Duodenal mucosa (tissue), 2 donors: ENCODE results near the gene CCDC188.

ENCODE experiments used
- H3K27ac ChIP-seq: one replicate; pipeline ENCODE4 v1.7.0; 2013; ENCODE audit warnings: low read depth, low read length
- H3K27me3 ChIP-seq, 2 donors: one replicate each; pipeline ENCODE4 v1.7.0; 2013; ENCODE audit warnings: low read length in 2 of 2, control low read depth in 1 of 2; ENCODE audit not compliant: insufficient read depth in 2 of 2, control insufficient read depth in 1 of 2
- H3K36me3 ChIP-seq, 2 donors: one replicate each; pipeline ENCODE4 v1.7.0; 2013; ENCODE audit warnings: low read length in 2 of 2, control low read depth in 1 of 2; ENCODE audit not compliant: insufficient read depth in 2 of 2, control insufficient read depth in 1 of 2
- H3K4me1 ChIP-seq, 2 donors: one replicate each; pipeline ENCODE4 v1.7.0; 2013; ENCODE audit warnings: low read length in 2 of 2, control low read depth in 1 of 2; ENCODE audit not compliant: insufficient read depth in 2 of 2, control insufficient read depth in 1 of 2
- H3K4me3 ChIP-seq, 2 donors: one replicate each; pipeline ENCODE4 v1.7.0; 2013; ENCODE audit warnings: low read length in 2 of 2, low read depth in 1 of 2
- H3K9ac ChIP-seq, 2 donors: one replicate each; pipeline ENCODE4 v1.7.0; 2013; ENCODE audit warnings: low read length in 2 of 2, low read depth in 1 of 2
- H3K9me3 ChIP-seq, 2 donors: one replicate each; pipeline ENCODE4 v1.7.0; 2013; ENCODE audit warnings: low read length in 2 of 2, control low read depth in 1 of 2; ENCODE audit not compliant: control insufficient read depth in 1 of 2

Gene CCDC188

DNA sequence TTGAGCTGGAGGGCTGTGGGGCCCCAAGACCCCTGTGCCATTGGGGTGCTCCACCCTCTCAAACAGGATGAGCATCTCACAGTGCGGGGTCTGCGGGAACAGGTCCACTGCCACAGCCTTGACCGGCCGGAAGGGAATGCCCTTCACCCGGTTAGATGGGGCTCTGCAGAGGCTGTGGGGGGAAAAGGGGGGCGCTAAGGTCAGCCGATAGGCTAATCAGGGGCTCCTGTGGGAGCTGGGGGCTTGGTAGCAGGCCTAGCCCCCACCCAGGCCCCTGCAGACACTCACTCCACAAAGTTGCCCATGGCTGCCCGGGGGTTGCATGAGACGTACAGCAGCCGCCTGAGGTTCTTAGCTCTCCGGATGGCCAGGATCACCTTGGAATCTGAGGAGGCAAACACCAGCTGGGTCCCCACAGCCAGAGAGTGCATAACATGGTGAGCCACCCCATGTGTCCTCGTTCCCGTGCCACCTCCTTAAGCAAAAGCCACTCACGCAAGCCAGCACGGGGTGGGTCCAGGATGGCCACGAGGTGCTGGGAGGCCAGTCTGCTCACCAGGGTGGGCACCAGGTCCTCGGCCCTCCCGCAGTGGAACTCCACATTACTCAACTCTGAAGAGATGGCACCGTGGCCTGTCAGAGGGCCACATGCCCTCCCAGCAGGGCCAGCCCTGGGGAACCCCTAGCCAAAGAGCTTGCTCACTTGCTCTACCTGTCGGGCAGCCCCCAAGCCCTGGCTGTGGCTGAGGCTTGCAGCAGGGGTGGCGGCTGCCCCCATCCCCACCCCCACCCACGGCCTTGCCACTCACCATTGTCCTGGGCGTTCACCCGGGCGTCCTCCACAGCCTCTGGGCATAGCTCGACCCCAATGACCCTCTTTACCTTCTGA lies 38.0 kb downstream of the CCDC188 start:
- Histone ChIP-seq H3K27me3 (no peaks in the 10 kb centered on the region), H3K4me3 (no peak overlapping the region), H3K27ac (no peak overlapping the region), H3K9ac (no peak overlapping the region), H3K9me3 (no peaks in the 10 kb centered on the region), H3K36me3 (peaks cover 20 to 75% of the 10 kb centered on the region in 2 donors), H3K4me1 (peaks cover 12 to 13% of the 10 kb centered on the region in 2 donors)

DNA sequence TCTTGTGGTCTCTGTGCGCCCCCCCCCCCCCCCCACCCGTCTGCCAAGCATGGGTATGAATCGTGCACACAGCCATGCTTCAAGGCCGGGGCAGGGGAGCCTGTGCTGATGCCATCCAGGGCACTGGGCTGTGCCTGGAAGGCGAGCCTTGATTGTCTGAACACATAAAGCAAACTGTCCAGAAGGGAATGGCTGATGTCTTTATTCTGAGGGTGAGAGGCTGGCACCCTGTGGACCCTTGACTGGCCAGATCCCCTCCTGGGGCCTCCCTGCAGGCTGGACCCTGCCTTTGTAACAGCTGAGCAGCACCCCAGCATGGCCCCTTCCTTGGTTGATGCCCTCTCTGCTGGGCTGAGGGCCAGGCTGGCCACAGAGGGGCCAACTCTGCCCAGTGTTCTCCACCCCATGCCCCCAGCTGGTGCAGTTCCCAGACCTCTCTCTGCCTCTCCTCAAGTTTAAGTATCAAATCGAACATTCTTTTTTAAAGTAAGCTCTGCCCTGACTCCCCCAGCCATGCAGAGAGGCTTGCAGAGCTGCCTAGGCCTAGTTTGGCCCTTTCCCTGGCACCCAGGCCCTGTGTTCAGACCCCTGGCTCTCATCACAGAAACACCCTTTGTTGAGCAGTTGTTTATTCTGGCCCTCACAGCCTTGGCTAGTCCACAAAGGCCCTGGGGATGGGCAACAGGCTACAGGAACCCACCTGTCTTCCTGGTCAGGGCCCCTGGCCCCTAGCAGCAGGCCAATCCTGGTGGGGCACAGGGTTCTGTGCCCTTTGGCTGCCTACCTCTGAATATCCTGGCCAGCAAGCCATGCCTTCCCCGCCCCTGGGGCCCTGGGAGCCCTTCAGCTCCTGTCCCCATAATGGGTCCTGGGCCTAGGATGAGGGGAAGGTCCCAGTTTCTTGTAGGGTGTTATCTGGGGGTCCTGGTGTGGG lies 38.9 kb downstream of the CCDC188 start:
- Histone ChIP-seq H3K4me1 (peaks cover 12 to 13% of the 10 kb centered on the region in 2 donors), H3K9ac (no peak overlapping the region)

DNA sequence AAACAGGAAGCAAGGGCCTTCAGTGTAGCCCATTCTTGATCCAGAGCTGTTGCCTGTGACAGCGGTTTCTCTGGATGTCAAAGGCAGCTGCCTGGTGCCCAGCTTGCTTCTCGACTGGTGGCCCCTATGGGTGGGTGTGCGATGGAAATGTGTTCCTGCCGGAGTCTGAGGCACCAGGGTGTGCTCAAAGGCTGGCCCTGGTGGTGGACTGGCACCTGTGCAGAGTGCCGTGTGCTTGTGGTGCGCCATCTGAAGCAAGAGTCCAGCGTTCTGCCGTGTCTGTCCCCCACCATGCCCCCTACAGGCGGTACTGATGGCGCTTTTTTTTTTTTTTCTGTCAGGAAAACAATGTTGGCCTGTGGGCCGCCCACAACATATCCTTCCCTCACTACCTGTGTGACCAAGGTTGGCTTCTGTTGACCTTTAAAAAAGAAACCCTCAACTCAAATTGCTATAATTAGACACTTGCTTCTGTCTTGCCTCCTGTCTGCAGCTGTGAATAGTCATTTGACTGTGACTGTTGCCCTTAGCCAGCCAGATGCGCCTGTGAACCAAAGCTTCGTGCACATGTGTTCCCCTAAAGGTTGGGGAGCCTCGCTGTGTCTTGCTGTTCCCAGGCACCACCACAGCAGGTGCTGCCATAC lies 39.7 kb downstream of the CCDC188 start:
- no peak overlapping the region for H3K27ac ChIP-seq
- no peaks in the 10 kb centered on the region for H3K9me3 ChIP-seq
- H3K9ac ChIP-seq, result no peak overlapping the region
- H3K36me3 ChIP-seq, result peaks cover 37 to 92% of the 10 kb centered on the region in 2 donors
- no peaks in the 10 kb centered on the region for H3K27me3 ChIP-seq
- H3K4me3 ChIP-seq, result no peak overlapping the region
- H3K4me1 ChIP-seq, result peaks cover 8 to 9% of the 10 kb centered on the region in 2 donors

More for the DNA sequence above, 38.9 kb downstream of the CCDC188 start:
- no peaks in the 10 kb centered on the region for H3K9me3 ChIP-seq
- H3K27ac ChIP-seq, result no peak overlapping the region
- no peak overlapping the region for H3K4me3 ChIP-seq
- H3K27me3 ChIP-seq, result no peaks in the 10 kb centered on the region
- H3K36me3 ChIP-seq, result peaks cover 29 to 84% of the 10 kb centered on the region in 2 donors

DNA sequence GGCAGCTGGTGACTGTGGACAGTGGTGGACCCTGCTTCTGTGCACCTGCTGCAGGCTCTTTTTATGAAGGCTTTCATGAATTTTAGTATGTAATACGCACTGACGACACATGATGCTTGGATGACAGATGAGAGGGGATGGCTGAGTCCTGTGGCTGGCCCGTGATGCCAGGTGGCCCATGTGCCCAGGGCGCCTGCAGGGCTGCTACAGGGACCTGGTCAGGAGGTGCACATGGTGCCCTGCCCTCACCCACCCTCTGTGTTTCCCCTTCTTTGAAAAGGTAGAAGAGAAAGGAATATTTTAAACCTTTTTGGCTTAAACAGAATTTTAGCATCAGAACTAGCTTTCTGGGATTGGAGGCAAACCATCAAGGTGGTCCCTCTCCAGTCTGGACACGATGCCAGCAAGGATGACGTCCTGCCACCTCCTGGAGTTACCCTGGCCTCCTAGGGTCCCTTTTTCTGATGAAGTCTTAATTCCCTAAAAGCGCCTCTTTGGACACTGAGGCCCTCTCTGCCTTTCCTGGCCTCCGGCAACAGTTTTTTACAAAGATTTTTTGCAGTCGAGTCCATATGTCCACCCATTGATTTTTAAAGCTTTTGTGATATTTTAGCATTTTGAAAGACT lies 40.4 kb downstream of the CCDC188 start:
- Histone ChIP-seq H3K27ac (no peak overlapping the region), H3K9me3 (no peaks in the 10 kb centered on the region)

DNA sequence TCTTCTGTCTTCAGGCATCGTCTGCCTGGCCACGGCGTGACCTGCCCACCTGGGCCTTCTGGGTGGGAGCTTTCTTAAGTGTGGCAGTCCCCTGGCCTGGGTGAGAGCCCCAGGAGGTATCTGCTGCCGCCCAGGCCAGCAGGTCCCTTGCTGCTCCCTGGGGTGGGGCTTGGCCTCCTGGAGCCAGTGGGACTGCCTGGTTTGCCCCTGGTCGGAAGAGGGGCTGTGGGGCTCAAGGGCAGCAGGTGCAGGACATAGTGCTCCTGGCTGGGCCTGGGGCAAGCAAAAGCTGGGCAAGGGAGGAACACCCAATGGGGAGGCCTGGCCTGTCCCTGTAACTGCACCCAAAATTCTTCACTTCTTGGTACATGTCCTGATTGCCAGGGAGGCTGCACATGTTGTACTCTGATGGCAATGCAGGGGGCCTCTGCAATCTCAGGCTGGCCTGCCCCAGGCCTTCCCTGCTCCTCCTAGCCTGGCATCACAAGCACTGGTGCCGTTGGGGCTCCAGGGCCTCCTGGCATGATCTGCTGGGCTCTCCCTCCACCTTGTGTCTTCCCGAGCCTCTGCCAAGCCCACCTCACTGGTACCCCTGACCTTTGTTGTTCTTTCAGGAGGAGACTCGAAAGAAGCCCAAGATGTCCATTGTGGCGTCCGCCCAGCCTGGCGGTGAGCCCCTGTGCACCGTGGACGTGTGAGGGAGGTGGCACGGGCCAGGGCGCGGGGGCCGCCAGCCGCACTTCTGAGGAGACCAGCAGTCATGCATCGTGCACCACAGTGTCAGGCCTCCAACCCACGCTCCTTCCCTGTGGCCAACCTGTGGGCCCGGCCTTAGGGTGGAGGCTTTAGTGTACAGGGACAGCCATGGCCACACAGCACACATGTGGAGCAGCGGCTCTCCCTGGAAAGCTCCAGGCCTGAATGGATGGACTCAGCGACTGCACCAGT lies 41.2 kb downstream of the CCDC188 start:
- H3K4me3 ChIP-seq, result no peak overlapping the region
- H3K9ac ChIP-seq, result no peak overlapping the region
- no peaks in the 10 kb centered on the region for H3K9me3 ChIP-seq
- H3K4me1 ChIP-seq, result no peaks in the 10 kb centered on the region
- peaks cover 47 to 92% of the 10 kb centered on the region in 2 donors for H3K36me3 ChIP-seq
- no peaks in the 10 kb centered on the region for H3K27me3 ChIP-seq
- no peak overlapping the region for H3K27ac ChIP-seq

More for the DNA sequence above, 40.4 kb downstream of the CCDC188 start:
- H3K4me1 ChIP-seq, result peaks cover 1 to 2% of the 10 kb centered on the region in 2 donors
- H3K4me3 ChIP-seq, result no peak overlapping the region
- H3K36me3 ChIP-seq, result peaks cover 43 to 92% of the 10 kb centered on the region in 2 donors
- H3K27me3 ChIP-seq, result no peaks in the 10 kb centered on the region
- no peak overlapping the region for H3K9ac ChIP-seq

DNA sequence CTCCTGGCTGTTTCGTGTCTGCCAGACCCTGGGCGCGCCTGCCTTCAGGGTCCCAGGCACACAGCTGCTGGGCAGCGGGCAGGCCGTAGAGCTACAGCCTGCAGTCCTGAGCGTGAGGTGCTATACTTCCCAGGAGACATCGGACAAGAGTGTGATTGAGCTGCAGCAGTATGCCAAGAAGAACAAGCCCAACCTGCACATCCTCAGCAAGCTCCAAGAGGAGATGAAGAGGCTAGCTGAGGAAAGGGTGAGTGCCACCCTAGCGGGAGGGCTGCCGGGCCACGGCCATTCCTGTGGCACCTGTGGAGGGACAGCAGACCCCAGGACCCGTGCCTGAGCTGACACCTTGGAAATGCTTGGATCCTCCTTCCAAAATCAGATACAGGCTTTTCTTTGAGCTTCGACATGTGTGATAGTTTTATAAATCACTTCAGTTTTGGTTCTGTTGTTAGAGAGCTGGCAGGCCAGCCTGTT lies 42.1 kb downstream of the CCDC188 start:
- H3K27ac ChIP-seq, result no peak overlapping the region
- no peaks in the 10 kb centered on the region for H3K27me3 ChIP-seq
- no peak overlapping the region for H3K4me3 ChIP-seq
- H3K9ac ChIP-seq, result no peak overlapping the region
- no peaks in the 10 kb centered on the region for H3K4me1 ChIP-seq
- H3K36me3 ChIP-seq, result peaks cover 51 to 89% of the 10 kb centered on the region in 2 donors
- no peaks in the 10 kb centered on the region for H3K9me3 ChIP-seq

DNA sequence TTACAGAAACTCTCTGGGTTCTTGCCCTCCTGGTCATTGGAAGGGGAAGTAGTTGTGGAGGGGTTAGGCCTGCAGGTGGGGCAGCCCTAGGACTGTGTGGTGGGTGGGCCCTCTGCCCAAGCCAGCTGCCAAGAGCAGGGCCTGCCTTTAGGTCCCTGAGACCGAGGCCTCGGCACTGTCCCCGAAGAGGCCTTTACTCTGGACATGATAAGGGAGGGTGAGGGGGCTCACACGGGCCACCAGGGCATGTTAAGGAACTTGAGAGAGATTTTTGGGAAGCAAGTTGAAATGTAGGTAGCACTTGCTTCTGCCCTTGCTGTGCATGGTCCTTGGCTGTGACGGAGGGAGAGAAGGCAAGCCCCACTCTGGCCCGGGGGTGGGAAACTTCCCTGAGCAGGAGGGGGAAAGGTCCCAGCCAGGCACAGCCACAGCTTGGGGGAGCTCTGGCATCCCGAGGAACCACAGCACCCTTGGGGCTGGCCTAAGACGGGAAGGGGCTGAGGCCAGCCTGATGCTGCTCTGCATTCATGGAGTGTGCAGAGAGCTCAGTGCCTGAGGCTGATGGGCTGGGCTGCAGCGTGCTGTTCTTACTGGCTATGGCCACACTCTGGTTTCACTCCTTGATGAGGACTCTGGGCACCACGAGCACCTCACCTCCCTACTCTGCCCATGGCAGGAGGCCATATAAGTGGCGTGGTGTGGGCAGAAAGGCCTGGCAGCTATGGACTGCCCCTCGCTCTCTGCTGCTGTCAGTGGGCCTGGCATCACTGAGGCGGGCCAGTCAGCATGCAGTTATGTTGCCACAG lies 42.7 kb downstream of the CCDC188 start:
- Histone ChIP-seq H3K9me3 (no peaks in the 10 kb centered on the region), H3K27ac (no peak overlapping the region), H3K27me3 (no peaks in the 10 kb centered on the region), H3K9ac (no peak overlapping the region), H3K4me3 (no peak overlapping the region), H3K4me1 (no peaks in the 10 kb centered on the region), H3K36me3 (peaks cover 51 to 89% of the 10 kb centered on the region in 2 donors)

DNA sequence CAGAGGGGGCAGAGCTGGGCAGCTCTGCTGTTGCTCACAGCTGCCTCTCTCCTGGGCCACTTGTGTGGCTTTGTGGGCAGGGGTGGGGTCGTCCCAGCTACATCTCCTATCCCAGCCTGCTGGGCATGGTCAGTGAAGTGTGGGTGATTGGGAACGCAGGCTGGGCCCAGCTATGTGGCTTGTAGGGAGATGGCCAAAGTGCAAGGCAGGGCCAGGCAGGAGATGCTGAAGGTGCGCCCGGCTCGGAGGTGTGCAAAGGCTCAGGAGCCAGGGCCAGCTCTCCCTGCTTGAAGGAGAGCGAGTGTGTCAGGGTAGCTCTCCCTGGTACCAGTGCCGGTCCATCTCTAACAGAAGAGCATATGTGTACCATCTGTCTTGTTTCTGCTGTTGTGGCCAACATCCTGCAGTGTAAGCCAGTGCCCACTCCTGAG lies 43.4 kb downstream of the CCDC188 start:
- Histone ChIP-seq H3K27me3 (no peaks in the 10 kb centered on the region), H3K4me3 (no peak overlapping the region), H3K27ac (no peak overlapping the region), H3K4me1 (no peaks in the 10 kb centered on the region), H3K9me3 (no peaks in the 10 kb centered on the region), H3K9ac (no peak overlapping the region), H3K36me3 (peaks cover 51 to 86% of the 10 kb centered on the region in 2 donors)
